Stimulated activated CD4-positive, alpha-beta T cell treated with anti-CD3 and anti-CD28 coated beads, Interleukin-4, amount 100 ng/mL, for 48 hours (primary cell): ENCODE results near the gene SIRT1.
"Not testable (repeated sequence)": the region's sequence is repeated elsewhere in the genome, so short reads cannot be mapped to it uniquely, and the experiment has no call there.

ENCODE experiments used
- DNase-seq, 2 donors: peaks; one replicate each; pipeline ENCODE4 v3.0.0-alpha.2; 2020; ENCODE audit warnings: low read depth in 2 of 2

The SIRT1 gene

GRCh38 chr10:67877421-67877820, 7.0 kb upstream of the SIRT1 start:
- DNase-seq = not testable (repeated sequence)

GRCh38 chr10:67878133-67878532, 6.3 kb upstream of the SIRT1 start:
- no peak for DNase-seq

- DNase-seq = no peak
Measured at GRCh38 chr10:67883710-67884312, 645 bp upstream of the SIRT1 start.

GRCh38 chr10:67884842-67885670, 600 bp downstream of the SIRT1 start:
- peak; percentile 62 to 74 for DNase-seq

- no peak for DNase-seq
Measured at GRCh38 chr10:67893637-67894036, 9.2 kb downstream of the SIRT1 start.

GRCh38 chr10:67903581-67903980, 19.1 kb downstream of the SIRT1 start:
- no peak for DNase-seq

GRCh38 chr10:67912331-67912946, 28.0 kb downstream of the SIRT1 start:
- no peak for DNase-seq

GRCh38 chr10:67914777-67915340, 30.4 kb downstream of the SIRT1 start:
- no peak for DNase-seq

- no peak for DNase-seq
Measured at GRCh38 chr10:67917169-67917568, 32.7 kb downstream of the SIRT1 start.

GRCh38 chr10:67917679-67918078, 33.2 kb downstream of the SIRT1 start:
- DNase-seq = no peak

GRCh38 chr10:67921065-67921464, 36.6 kb downstream of the SIRT1 start:
- DNase-seq = no peak

GRCh38 chr10:67923551-67923950, 39.1 kb downstream of the SIRT1 start:
- DNase-seq = no peak

GRCh38 chr10:67924136-67924535, 39.7 kb downstream of the SIRT1 start:
- DNase-seq = no peak

GRCh38 chr10:67925449-67926005, 41.1 kb downstream of the SIRT1 start:
- no peak for DNase-seq

- no peak for DNase-seq
Measured at GRCh38 chr10:67926951-67927350, 42.5 kb downstream of the SIRT1 start.

GRCh38 chr10:67933199-67933598, 48.7 kb downstream of the SIRT1 start:
- no peak for DNase-seq

- DNase-seq = no peak
Measured at GRCh38 chr10:67934336-67934735, 49.9 kb downstream of the SIRT1 start.

- DNase-seq = no peak
Measured at GRCh38 chr10:67935223-67935622, 50.8 kb downstream of the SIRT1 start.

GRCh38 chr10:67936416-67936815, 52.0 kb downstream of the SIRT1 start:
- DNase-seq = no peak

- DNase-seq = no peak
Measured at GRCh38 chr10:67943917-67944316, 59.5 kb downstream of the SIRT1 start.

GRCh38 chr10:67955614-67956013, 71.2 kb downstream of the SIRT1 start:
- DNase-seq = no peak

- DNase-seq = no peak
Measured at GRCh38 chr10:67959839-67960476, 75.5 kb downstream of the SIRT1 start.
